ENCODE results near the gene MYRF.
A peak's percentile ranks its signal among the peaks of the same experiment; 100 is the strongest.

DNA sequence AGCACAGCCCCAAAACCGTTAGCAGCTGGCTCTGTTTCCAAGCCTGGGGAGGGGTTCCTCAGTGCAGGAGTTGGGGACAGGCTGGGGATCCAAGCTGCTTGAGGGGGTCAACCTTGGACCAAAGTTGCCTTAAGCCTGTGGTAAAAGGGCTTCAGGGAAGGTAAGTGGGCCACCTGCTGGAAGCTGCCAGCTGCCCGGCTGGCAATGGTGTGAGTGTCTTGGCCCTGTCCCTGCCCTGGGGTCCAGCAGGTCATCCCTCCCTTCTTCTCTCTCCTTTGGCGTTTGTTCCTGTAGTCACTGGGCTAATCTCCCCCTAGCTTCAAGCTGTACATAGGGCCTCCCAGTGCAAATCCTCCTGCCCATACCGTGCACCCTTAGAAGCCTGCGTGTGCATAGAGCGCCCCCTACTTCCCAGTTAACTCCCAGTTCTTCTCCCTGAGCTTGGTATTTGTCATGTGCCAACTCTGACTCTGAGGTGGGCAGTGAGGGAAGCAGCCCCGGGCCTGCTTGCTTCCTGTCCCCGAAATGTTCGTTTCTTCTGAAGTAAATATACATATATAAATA, 35.6 kb downstream of the MYRF start:
- TF ChIP-seq EZH2phosphoT487 (IDR thresholded peaks at IDR 0.05; ENCODE audit: borderline replicate concordance, low read depth, low read length) (no peak), CTCF (conservative IDR thresholded peaks at IDR 0.05; ENCODE audit: low read length) (peak; percentile 78)

Measured in OCI-LY7 (cell line).